Neural cell (in vitro differentiated cells): ENCODE measurements around the gene EFR3B.

Source experiments
- EZH2 ChIP-seq: fragments of 200-600, 300-800 bp; shearing (Covaris generic), sonication (generic); IDR thresholded peaks from 2 replicates; pipeline ENCODE4 v1.6.1; 2014; ENCODE audit warnings: antibody characterized with exemption, low read length, borderline replicate concordance, mild to moderate bottlenecking; ENCODE audit not compliant: insufficient read depth, poor library complexity, severe bottlenecking
- POLR2AphosphoS5 ChIP-seq: IDR thresholded peaks from 2 replicates; pipeline ENCODE4 v1.6.1; 2012
- TAF1 ChIP-seq: IDR thresholded peaks from 2 replicates; pipeline ENCODE4 v1.6.1; 2012; ENCODE audit warnings: low read depth
- TF ChIP-seq, protein P1 (sequence below): fragments of 450-650 bp; IDR thresholded peaks from 2 replicates; pipeline ENCODE4 v1.5.1; 2014; ENCODE audit warnings: antibody characterized with exemption, mild to moderate bottlenecking, moderate library complexity; ENCODE audit not compliant: poor library complexity, severe bottlenecking
- TF ChIP-seq, protein P2 (sequence below): IDR thresholded peaks from 2 replicates; pipeline ENCODE4 v1.6.1; 2012; ENCODE audit warnings: borderline replicate concordance

DNA sequence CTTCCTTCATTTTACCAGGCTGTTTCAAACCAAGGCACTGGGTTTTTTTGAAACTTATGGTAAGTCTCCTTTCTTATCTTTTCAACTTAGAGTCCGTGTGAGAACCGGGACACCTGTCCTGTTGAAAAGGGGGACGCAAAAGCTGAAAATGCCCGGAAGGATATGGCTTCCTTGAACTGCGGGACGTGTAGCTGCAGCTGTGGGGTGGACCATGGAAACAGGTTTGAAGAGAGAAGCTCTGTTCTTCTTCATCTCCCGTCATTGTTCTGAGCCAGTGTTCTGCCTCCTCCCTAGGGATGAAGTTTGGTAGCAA, 40.6 kb upstream of the EFR3B start:
- TF ChIP-seq POLR2AphosphoS5 (no peak), TAF1 (no peak), EZH2 (no peak)
- TF ChIP-seq, protein P1, sequence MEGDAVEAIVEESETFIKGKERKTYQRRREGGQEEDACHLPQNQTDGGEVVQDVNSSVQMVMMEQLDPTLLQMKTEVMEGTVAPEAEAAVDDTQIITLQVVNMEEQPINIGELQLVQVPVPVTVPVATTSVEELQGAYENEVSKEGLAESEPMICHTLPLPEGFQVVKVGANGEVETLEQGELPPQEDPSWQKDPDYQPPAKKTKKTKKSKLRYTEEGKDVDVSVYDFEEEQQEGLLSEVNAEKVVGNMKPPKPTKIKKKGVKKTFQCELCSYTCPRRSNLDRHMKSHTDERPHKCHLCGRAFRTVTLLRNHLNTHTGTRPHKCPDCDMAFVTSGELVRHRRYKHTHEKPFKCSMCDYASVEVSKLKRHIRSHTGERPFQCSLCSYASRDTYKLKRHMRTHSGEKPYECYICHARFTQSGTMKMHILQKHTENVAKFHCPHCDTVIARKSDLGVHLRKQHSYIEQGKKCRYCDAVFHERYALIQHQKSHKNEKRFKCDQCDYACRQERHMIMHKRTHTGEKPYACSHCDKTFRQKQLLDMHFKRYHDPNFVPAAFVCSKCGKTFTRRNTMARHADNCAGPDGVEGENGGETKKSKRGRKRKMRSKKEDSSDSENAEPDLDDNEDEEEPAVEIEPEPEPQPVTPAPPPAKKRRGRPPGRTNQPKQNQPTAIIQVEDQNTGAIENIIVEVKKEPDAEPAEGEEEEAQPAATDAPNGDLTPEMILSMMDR = no peak
- TF ChIP-seq, protein P2, sequence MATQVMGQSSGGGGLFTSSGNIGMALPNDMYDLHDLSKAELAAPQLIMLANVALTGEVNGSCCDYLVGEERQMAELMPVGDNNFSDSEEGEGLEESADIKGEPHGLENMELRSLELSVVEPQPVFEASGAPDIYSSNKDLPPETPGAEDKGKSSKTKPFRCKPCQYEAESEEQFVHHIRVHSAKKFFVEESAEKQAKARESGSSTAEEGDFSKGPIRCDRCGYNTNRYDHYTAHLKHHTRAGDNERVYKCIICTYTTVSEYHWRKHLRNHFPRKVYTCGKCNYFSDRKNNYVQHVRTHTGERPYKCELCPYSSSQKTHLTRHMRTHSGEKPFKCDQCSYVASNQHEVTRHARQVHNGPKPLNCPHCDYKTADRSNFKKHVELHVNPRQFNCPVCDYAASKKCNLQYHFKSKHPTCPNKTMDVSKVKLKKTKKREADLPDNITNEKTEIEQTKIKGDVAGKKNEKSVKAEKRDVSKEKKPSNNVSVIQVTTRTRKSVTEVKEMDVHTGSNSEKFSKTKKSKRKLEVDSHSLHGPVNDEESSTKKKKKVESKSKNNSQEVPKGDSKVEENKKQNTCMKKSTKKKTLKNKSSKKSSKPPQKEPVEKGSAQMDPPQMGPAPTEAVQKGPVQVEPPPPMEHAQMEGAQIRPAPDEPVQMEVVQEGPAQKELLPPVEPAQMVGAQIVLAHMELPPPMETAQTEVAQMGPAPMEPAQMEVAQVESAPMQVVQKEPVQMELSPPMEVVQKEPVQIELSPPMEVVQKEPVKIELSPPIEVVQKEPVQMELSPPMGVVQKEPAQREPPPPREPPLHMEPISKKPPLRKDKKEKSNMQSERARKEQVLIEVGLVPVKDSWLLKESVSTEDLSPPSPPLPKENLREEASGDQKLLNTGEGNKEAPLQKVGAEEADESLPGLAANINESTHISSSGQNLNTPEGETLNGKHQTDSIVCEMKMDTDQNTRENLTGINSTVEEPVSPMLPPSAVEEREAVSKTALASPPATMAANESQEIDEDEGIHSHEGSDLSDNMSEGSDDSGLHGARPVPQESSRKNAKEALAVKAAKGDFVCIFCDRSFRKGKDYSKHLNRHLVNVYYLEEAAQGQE = no peak
